ENCODE data around the gene REG4. TPM values are rescaled to one million over a fixed set of nuclear protein-coding genes. Genes with fewer than 3 reads are reported as not detected.

REG4 gene
- total RNA-seq, 4 donors from 2014 or later = 27.2 to 559 (median 132) TPM

- no peak overlapping the region for H3K27ac ChIP-seq
- TF ChIP-seq POLR2A (IDR thresholded peaks at IDR 0.05) (no peak), CTCF (IDR thresholded peaks at IDR 0.05) (no peak)
- no peak overlapping the region for H3K4me3 ChIP-seq
- H3K4me1 ChIP-seq = no peaks in the 10 kb centered on the region
- H3K9me3 ChIP-seq = no peaks in the 10 kb centered on the region
- no peaks in the 10 kb centered on the region for H3K36me3 ChIP-seq
- DNase-seq = no peak
- no peaks in the 10 kb centered on the region for H3K27me3 ChIP-seq
These were observed 13.7 kb downstream of the REG4 start for GRCh38 chr1:119797606-119798005.

GRCh38 chr1:119797162-119797561 is 14.1 kb downstream of the REG4 start:
- H3K4me3 ChIP-seq = no peak overlapping the region
- no peak for TF ChIP-seq POLR2A (IDR thresholded peaks at IDR 0.05)
- no peak for TF ChIP-seq CTCF (IDR thresholded peaks at IDR 0.05)
- no peaks in the 10 kb centered on the region for H3K36me3 ChIP-seq
- no peak overlapping the region for H3K27ac ChIP-seq
- H3K27me3 ChIP-seq = no peaks in the 10 kb centered on the region
- no peaks in the 10 kb centered on the region for H3K4me1 ChIP-seq
- no peak for DNase-seq
- H3K9me3 ChIP-seq = no peaks in the 10 kb centered on the region

GRCh38 chr1:119795261-119796200 is 15.7 kb downstream of the REG4 start:
- Histone ChIP-seq H3K27me3 (no peaks in the 10 kb centered on the region), H3K27ac (no peak overlapping the region), H3K4me3 (no peak overlapping the region), H3K36me3 (no peaks in the 10 kb centered on the region), H3K4me1 (peaks cover 0 to 4% (median 0%) of the 10 kb centered on the region in 4 donors), H3K9me3 (no peaks in the 10 kb centered on the region)
- TF ChIP-seq POLR2A (IDR thresholded peaks at IDR 0.05) (no peak), CTCF (IDR thresholded peaks at IDR 0.05) (no peak)
- no peak for DNase-seq

- TF ChIP-seq POLR2A (IDR thresholded peaks at IDR 0.05) (no peak), CTCF (IDR thresholded peaks at IDR 0.05) (no peak)
- Histone ChIP-seq H3K27ac (no peak overlapping the region), H3K4me3 (no peak overlapping the region), H3K4me1 (peaks cover 0 to 4% (median 0%) of the 10 kb centered on the region in 4 donors), H3K36me3 (no peaks in the 10 kb centered on the region), H3K9me3 (no peaks in the 10 kb centered on the region), H3K27me3 (no peaks in the 10 kb centered on the region)
- no peak for DNase-seq
These were observed 16.4 kb downstream of the REG4 start for GRCh38 chr1:119794876-119795240.

GRCh38 chr1:119794230-119794875 is 16.9 kb downstream of the REG4 start:
- H3K27ac ChIP-seq = no peak overlapping the region
- peaks cover 0 to 4% (median 0%) of the 10 kb centered on the region in 4 donors for H3K4me1 ChIP-seq
- H3K27me3 ChIP-seq = no peaks in the 10 kb centered on the region
- H3K36me3 ChIP-seq = no peaks in the 10 kb centered on the region
- H3K9me3 ChIP-seq = no peaks in the 10 kb centered on the region
- no peak overlapping the region for H3K4me3 ChIP-seq
- DNase-seq = no peak
- no peak for TF ChIP-seq CTCF (IDR thresholded peaks at IDR 0.05)
- TF ChIP-seq POLR2A (IDR thresholded peaks at IDR 0.05) = no peak
